ENCODE measurements around the gene SETBP1.

DNA sequence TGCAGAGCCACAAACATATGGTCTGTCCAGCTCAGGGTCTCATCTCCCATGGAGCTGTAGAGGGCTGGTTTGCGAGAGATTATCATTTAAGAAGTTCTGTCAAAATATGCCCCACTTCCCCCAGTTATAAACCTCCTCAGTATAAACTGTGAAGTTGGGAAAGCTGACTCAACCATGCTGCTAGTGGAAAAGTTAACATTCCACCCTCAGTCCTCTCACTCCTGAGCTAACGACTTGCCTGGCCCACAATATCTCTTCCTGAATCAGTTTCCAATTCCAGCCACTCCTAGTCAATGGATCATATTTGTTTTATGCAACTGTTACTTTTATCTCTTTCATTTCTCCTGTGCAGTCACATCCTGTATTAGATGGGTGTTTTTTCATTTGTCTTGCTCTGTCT, 326.2 kb downstream of the SETBP1 start:
- TF ChIP-seq POLR2A (IDR thresholded peaks at IDR 0.05), result no peak
- TF ChIP-seq, protein P1, sequence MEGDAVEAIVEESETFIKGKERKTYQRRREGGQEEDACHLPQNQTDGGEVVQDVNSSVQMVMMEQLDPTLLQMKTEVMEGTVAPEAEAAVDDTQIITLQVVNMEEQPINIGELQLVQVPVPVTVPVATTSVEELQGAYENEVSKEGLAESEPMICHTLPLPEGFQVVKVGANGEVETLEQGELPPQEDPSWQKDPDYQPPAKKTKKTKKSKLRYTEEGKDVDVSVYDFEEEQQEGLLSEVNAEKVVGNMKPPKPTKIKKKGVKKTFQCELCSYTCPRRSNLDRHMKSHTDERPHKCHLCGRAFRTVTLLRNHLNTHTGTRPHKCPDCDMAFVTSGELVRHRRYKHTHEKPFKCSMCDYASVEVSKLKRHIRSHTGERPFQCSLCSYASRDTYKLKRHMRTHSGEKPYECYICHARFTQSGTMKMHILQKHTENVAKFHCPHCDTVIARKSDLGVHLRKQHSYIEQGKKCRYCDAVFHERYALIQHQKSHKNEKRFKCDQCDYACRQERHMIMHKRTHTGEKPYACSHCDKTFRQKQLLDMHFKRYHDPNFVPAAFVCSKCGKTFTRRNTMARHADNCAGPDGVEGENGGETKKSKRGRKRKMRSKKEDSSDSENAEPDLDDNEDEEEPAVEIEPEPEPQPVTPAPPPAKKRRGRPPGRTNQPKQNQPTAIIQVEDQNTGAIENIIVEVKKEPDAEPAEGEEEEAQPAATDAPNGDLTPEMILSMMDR (IDR thresholded peaks at IDR 0.05), result no peak
